GM12874 (cell line): ENCODE measurements around the gene SAV1.
A peak's percentile ranks its signal among the peaks of the same experiment; 100 is the strongest.

Experiments used
- CTCF ChIP-seq: IDR thresholded peaks from 2 replicates; pipeline ENCODE4 v1.5.1; 2011; ENCODE audit warnings: low read depth, mild to moderate bottlenecking, control low read depth, low read length, moderate library complexity; ENCODE audit not compliant: insufficient read depth

SAV1 gene

GRCh38 chr14:50667996-50668825, at the start of gene SAV1:
TSS of gene SAV1 (minus strand) at chr14:50668306. CDS start at chr14:50667967, 339 bp downstream.
- TF ChIP-seq CTCF, result no peak

GRCh38 chr14:50717811-50718210, 49.7 kb upstream of the SAV1 start:
- TF ChIP-seq CTCF, result no peak

- TF ChIP-seq CTCF, result peak; percentile 70
Measured at GRCh38 chr14:50714450-50715073, 46.5 kb upstream of the SAV1 start.

GRCh38 chr14:50711043-50711442, 42.9 kb upstream of the SAV1 start:
- no peak for TF ChIP-seq CTCF

DNA sequence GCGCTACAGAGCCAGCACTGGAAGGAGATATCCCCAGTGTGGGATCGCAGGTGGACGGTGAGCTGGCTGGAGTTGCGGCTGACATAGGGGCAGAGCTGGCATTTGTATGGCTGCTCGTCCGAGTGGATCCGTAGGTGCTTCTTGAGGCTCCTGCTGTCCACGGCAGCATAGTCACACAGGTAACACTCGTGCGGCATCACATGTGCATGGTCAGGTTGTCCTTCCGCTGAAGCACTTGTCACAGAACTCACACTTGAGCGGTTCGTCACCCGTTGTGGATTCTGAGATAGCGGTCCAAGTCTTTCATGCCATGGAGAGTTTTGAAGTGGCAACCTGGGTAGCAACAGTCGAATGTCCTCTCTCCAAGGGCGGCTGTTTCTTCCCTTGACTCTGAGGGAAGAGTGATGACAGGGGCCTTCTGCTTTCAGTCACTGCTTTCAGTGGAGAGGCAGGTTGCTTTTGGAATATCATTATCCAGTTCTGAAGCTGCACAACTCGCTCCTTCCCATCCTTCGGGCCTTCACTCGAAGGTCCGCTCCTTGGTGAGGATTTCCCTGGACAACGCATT, 37.0 kb upstream of the SAV1 start:
- TF ChIP-seq CTCF, result no peak

DNA sequence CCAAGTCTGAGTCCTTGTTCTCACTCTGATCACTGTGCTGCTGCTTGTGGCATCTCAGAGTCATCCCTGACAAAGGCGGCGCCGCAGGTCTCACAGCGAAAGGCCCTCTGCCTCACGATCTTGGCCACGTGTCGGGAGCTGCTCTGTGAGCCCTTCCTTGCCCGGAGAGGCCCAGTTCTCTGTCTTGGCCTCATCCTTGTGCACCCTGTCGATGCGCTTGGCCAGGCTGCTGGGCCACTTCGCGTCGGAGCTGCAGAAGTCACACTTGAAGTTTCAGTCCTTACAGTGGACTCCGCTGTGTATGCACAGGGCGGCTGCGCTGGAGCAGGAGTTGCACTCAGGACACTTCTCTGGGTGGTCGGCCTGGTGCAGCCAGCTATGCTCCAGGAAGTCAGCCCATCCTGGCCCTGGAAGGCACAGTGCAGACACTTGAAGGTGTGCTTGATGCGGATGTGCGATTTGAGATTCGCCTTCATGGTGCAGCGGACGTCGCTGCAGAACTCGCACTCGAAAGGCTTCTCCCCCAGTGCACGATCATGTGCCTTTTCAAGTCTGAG, 36.4 kb upstream of the SAV1 start:
- TF ChIP-seq CTCF, result no peak

- TF ChIP-seq CTCF, result no peak
Measured at GRCh38 chr14:50697659-50698290, 29.7 kb upstream of the SAV1 start.
